Suprapubic skin (tissue), 3 donors: ENCODE results near the gene VWA2.

ENCODE experiments used
- CTCF ChIP-seq, 2 donors: fragments of 200-600 bp in 1 of 2; fragments of 450-650 bp in 1 of 2; sonication (generic) in 1 of 2; IDR thresholded peaks; one replicate each; pipeline ENCODE4 v1.5.1; 2016 to 2019; ENCODE audit warnings: antibody characterized with exemption in 2 of 2, mild to moderate bottlenecking in 1 of 2, moderate library complexity in 1 of 2
- POLR2A ChIP-seq, 2 donors: fragments of 450-650 bp; IDR thresholded peaks; one replicate each; pipeline ENCODE4 v1.6.1; 2017; ENCODE audit warnings: antibody characterized with exemption in 2 of 2, mild to moderate bottlenecking in 2 of 2, moderate library complexity in 2 of 2

DNA sequence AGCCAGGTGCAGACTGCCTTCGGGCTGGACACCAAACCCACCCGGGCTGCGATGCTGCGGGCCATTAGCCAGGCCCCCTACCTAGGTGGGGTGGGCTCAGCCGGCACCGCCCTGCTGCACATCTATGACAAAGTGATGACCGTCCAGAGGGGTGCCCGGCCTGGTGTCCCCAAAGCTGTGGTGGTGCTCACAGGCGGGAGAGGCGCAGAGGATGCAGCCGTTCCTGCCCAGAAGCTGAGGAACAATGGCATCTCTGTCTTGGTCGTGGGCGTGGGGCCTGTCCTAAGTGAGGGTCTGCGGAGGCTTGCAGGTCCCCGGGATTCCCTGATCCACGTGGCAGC, 50.0 kb downstream of the VWA2 start:
- no peak for TF ChIP-seq POLR2A (IDR thresholded peaks at IDR 0.05)
- no peak for TF ChIP-seq CTCF (IDR thresholded peaks at IDR 0.05)
